NCI-H345 treated with DMSO at 0.1 percent for 48 hours (cell line): Measurements from ENCODE around the gene C19orf44.
"Not testable (repeated sequence)": the region's sequence is repeated elsewhere in the genome, so short reads cannot be mapped to it uniquely, and the experiment has no call there.

Source experiments
- DNase-seq: peaks from one replicate; lab custom pipeline; 2025; ENCODE audit not compliant: unreplicated experiment; lab: John Stamatoyannopoulos, UW

The C19orf44 gene

GRCh38 chr19:16532440-16533234 is 36.4 kb downstream of the C19orf44 start:
- no peak for DNase-seq

DNA sequence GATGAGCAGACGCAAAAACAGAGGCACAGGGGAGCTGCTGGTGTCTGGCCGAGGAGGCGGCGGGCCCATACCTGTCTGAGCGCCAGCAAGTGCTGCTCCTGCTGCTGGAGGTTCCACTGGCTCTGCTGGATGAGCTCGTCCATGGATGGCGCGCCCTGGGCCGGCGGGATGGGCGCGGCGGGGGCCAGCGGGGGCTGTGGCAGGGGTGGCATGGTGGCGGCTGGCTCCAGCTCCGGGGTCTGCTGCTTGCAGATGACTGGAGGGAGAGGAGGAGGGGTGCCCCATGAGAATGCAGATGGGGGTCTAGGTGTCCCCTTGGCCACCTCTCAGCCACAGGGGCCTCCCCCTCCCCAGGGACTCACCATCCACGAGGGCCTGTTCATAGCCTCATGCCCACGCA is 39.2 kb downstream of the C19orf44 start:
- no peak for DNase-seq

DNA sequence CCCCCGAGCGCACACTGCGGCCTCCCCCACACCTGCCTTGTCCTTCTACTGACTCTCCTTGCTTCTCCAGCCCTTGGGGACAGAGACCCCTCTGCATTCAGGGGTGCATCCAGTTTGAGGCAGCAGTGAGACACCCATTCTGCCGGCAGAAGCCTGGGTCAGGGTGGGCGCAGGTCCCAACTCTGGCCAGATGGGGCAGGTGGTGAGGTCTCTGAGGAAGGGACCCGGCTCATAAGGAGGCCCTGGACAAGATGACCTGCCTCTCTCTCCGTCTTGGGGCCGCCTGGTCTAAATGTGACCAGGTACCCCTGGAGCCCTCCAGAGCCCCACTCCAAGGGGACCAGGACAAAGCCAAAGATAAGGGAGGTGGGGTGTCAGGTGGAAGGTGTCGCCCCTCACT is 39.9 kb downstream of the C19orf44 start:
- DNase-seq = no peak

- DNase-seq = no peak
These were observed 40.9 kb downstream of the C19orf44 start for GRCh38 chr19:16537111-16537510.

DNA sequence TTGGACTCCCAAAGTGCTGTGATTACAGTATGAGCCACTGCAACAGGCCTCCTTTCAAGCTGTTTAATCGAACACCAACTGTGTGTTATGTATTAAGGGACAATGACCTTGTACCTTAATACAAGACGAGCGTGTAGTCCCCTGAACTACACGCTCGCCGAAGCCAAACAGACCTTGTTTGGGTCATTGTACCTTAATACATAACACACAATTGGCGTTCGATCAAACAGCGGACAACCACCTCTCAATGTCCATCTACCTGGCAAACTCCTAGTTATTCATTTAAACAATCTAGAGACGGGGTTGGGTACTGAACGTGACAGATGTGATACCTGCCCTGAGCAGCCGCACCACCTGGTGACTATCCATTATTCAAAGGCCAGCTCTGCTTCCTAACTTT is 44.8 kb downstream of the C19orf44 start:
- DNase-seq = no peak

- DNase-seq = no peak
These were observed 45.4 kb downstream of the C19orf44 start for GRCh38 chr19:16541526-16542044.

DNA sequence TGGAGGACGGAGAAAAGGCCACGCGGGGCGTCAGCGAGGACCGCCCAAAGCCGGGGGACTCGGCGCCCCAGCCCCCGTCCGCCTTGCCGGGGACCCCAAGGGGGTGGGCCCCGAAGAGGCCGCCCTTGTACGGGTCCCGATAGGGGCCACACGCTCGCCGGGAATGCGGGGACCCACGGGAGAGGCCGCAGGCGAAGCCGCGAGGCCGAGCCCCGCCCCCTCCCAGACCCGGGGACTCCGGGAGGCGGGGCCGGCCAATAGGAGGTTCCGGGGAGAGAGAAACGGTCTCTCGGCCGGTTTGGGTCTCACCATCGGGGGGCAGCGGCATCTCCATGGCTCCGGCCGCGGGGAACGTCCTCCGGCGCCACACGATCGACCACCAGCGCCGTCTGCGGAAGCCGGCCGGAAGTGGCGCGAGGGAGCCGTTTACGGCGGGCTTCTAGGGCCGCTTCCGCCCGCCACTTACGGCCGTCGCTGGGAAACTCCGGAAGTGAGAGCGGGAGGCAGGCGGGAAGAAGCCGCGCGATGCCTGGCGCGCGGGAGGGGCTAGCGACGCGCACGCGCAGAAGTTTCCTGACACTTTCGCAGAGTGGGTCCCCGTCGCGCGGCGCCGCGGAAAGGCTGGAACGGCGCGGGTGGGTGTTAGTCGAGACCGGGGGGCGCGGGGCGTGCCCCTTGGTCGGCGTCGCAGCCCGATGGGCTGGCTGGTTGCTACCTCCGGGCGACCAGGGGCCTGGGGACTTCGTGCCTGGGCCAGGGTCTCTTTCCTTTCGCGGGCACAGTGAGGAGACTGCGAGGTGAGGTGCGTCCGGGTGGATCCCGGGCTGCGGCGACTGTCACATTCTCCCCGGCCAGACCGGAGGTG is 46.1 kb downstream of the C19orf44 start, which contains the start of gene CHERP:
Gene CHERP, minus strand, starts transcription at position 393 of the 865 bp plus-strand sequence. Its CDS starts 59 bp downstream, at position 334.
- DNase-seq = peak; percentile 62

- DNase-seq = no peak
These were observed 46.8 kb downstream of the C19orf44 start for GRCh38 chr19:16542910-16543472.

DNA sequence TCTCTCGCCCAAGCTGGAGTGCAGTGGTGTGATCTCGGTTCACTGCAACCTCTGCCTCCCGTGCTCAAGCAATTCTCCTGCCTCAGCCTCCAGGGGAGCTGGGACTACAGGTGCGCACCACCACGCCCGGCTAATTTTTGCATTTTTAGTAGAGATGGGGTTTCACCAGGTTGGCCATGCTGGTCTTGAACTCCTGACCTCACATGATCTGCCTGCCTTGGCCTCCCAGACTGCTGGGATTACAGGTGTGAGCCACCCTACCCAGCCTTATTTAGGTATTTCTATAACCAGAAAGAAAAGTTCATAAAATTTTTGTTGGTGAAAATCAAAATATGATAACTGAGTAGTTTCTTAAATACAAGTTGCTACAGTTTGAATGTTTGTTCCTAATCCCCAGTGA is 47.5 kb downstream of the C19orf44 start:
- DNase-seq = not testable (repeated sequence)

DNA sequence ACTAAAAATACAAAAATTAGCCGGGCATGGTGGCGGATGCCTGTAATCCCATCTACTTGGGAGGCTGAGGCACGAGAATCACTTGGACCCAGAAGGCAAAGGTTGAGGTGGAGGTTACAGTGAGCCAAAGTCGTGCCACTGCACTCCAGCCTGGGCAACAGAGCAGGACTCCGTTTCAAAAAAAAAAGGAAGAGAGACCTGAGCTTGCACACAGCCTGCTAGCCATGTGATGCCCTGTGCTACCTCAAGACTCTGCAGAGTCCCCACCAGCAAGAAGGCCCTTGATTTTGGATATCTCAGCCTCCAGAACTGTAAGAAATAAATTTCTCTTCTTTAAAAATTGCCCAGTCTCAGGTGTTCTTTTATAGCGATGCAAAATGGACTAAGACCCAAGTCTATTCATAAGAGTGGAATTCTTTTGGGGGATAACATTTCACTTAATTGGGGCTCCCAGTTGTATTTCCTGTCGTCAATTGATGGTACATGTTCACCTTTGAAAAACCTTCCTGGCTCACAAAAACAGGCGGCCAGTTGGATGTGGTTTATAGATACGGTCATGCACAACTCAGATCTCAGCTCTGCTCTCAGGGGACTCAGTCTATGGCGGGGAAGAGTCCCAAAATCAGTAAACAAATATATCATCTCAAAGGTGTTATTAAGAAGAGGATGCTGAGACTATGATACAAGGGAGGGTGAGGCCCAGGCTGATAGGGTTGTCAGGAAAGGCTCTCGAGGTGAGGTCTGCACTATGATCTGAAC is 48.5 kb downstream of the C19orf44 start:
- DNase-seq = no peak

DNA sequence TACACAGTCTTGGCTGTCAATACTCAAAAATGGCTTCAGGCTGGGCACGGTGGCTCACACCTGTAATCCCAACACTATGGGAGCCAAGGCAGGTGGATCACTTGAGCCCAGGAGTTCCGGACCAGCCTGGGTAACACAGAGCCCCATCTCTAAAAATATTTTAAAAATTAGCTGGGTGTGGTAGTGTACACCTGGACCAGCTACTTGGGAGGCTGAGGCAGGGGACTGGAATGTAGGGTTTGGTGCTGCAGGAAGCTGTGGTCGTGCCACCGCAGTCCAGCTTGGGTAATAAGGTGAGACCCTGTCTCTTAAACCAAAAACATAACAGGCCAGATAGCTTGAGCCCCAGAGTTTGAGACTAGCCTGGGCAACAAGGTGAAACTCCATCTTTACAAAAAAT is 52.8 kb downstream of the C19orf44 start:
- no peak for DNase-seq

GRCh38 chr19:16551902-16552301 is 55.7 kb downstream of the C19orf44 start:
- not testable (repeated sequence) for DNase-seq

DNA sequence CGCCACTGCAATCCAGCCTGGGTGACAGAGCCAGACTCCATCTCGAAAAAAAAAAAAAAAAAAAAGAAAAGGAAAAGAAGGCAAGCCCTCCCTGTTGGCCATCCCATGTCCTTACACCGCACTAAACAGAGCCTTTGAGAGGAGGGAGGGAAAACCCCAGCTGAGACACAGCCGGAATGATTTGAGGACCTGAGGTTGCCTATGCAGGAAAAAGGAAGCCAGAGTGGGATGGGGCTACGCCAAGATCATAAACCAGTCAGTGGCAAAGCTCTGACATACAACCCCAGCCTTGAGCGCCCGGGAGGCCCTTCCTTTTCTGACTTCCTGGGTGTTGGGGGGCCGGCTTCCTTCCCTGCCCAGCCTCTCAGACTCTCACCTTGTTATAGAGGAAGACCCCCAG is 58.6 kb downstream of the C19orf44 start:
- DNase-seq = no peak

GRCh38 chr19:16559780-16560276 is 63.6 kb downstream of the C19orf44 start:
- DNase-seq = no peak

DNA sequence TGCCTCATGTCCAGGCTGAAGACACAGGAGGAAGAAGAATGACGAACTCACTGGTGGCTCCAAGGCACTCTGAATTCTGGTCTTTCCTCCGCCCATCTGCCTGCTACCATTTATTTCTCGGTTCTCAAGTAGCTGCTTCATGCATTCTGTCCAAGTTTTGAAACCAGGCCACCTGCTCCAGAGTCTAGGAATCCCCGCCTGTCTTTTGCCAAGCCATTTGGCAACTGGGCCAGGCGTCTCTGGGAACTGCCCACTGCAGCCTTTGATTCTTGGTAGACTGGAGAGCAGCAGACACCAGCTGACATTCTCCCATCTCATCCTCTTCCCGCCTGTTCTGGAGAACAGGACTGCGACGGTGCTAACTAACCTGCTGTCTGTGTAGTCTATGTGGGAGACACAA is 65.2 kb downstream of the C19orf44 start:
- DNase-seq = no peak

GRCh38 chr19:16562608-16563025 is 66.4 kb downstream of the C19orf44 start:
- DNase-seq = no peak

DNA sequence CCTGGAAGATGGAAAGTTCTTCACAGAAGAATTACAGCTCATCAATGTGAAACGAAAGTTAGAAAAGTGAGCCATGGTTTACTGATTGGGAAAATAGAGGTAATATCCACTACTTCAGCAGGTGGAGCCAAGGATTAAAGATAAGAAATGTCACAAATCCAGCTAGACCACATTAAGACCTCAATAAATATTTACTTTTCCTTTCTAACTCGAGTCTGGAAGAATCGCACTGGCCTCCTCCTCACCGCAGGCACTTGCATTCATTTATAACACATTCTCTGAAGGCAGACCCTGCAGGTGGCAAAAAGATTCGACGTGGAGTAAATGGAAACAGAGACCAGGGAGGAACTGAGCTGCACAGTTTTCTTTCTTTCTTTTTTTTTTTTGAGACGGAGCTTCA is 68.6 kb downstream of the C19orf44 start:
- DNase-seq = no peak

GRCh38 chr19:16566161-16566560 is 70.0 kb downstream of the C19orf44 start:
- no peak for DNase-seq

DNA sequence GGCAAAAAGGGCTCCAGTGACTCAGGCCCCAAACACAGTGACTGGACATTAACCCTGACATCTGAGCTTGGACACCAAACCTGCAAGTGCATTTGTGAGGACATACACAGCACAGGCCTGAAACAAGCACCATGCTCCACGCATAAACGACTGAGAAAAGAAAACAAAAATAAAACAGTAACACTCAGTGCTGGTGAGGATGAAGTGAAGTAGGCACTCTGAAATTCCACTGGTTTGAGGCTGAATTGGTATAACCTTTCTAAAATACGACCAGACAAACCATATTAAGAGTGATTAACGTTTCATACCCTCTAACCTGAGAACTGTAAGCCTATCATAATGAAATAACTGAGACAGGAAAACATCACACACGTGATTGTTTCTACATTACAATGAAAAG is 70.5 kb downstream of the C19orf44 start:
- DNase-seq = no peak

GRCh38 chr19:16569609-16570320 is 73.6 kb downstream of the C19orf44 start:
- DNase-seq = no peak
